GM08714 (cell line): ENCODE measurements around the gene PLEKHN1.

Source experiments
- H3K4me3 ChIP-seq: fragments of 200-500 bp; sonication (Bioruptor generic); 2 replicates; pipeline ENCODE4 v1.5.1; 2014; ENCODE audit warnings: mild to moderate bottlenecking, low read length, inconsistent platforms
- ZNF274 ChIP-seq: IDR thresholded peaks from 2 replicates; pipeline ENCODE4 v1.6.1; 2012; ENCODE audit warnings: mild to moderate bottlenecking, low read depth, low read length

The PLEKHN1 gene

GRCh38 chr1:925561-926421 lies 40.5 kb upstream of the PLEKHN1 start:
- no peak for TF ChIP-seq ZNF274
- H3K4me3 ChIP-seq = no peak overlapping the region

GRCh38 chr1:927234-927633 lies 39.0 kb upstream of the PLEKHN1 start:
- no peak for TF ChIP-seq ZNF274
- H3K4me3 ChIP-seq = no peak overlapping the region

- no peak overlapping the region for H3K4me3 ChIP-seq
- no peak for TF ChIP-seq ZNF274
Observed at GRCh38 chr1:927748-928147, 38.5 kb upstream of the PLEKHN1 start.

- no peak for TF ChIP-seq ZNF274
- no peak overlapping the region for H3K4me3 ChIP-seq
Observed at GRCh38 chr1:928825-929661, 37.2 kb upstream of the PLEKHN1 start.

- H3K4me3 ChIP-seq = no peak overlapping the region
- no peak for TF ChIP-seq ZNF274
Observed at GRCh38 chr1:929712-930632, 36.3 kb upstream of the PLEKHN1 start.

GRCh38 chr1:930633-931138 lies 35.6 kb upstream of the PLEKHN1 start:
- TF ChIP-seq ZNF274 = no peak
- H3K4me3 ChIP-seq = no peak overlapping the region

- no peak overlapping the region for H3K4me3 ChIP-seq
- TF ChIP-seq ZNF274 = no peak
Observed at GRCh38 chr1:931380-932172, 34.7 kb upstream of the PLEKHN1 start.

- no peak overlapping the region for H3K4me3 ChIP-seq
- no peak for TF ChIP-seq ZNF274
Observed at GRCh38 chr1:932173-932510, 34.1 kb upstream of the PLEKHN1 start.

- no peak overlapping the region for H3K4me3 ChIP-seq
- no peak for TF ChIP-seq ZNF274
Observed at GRCh38 chr1:932776-933602, 33.3 kb upstream of the PLEKHN1 start.

- TF ChIP-seq ZNF274 = no peak
- no peak overlapping the region for H3K4me3 ChIP-seq
Observed at GRCh38 chr1:933603-933940, 32.7 kb upstream of the PLEKHN1 start.

GRCh38 chr1:934991-935750 lies 31.1 kb upstream of the PLEKHN1 start:
- H3K4me3 ChIP-seq = no peak overlapping the region

GRCh38 chr1:935751-936231 lies 30.5 kb upstream of the PLEKHN1 start:
- TF ChIP-seq ZNF274 = no peak
- no peak overlapping the region for H3K4me3 ChIP-seq

More at GRCh38 chr1:934991-935750, 31.1 kb upstream of the PLEKHN1 start:
- TF ChIP-seq ZNF274 = no peak
